Epithelial cell of proximal tubule (primary cell): ENCODE results near the gene AKAP7. TPM values are rescaled to one million over a fixed set of nuclear protein-coding genes. Genes with fewer than 3 reads are reported as not detected.

ENCODE experiments used
- DNase-seq: peaks from one replicate; pipeline ENCODE4 v3.0.0-alpha.2; 2011; ENCODE audit warnings: low read depth
- H3K4me3 ChIP-seq: 2 replicates; pipeline ENCODE4 v1.5.1; 2011; ENCODE audit warnings: low read depth, mild to moderate bottlenecking, low read length
- CTCF ChIP-seq: conservative IDR thresholded peaks from 2 replicates; pipeline ENCODE4 v1.5.1; 2012; ENCODE audit warnings: low read depth, mild to moderate bottlenecking, low read length
- total RNA-seq: library from RNA; depleted of rRNA; stranded (reverse); fragments of >200 nt; gene quantifications from 2 replicates; pipeline ENCODE4 v1.2.3, GENCODE V29; 2015

AKAP7 gene
- total RNA-seq, 1 donor from 2014 or later: 3.5 TPM

DNA sequence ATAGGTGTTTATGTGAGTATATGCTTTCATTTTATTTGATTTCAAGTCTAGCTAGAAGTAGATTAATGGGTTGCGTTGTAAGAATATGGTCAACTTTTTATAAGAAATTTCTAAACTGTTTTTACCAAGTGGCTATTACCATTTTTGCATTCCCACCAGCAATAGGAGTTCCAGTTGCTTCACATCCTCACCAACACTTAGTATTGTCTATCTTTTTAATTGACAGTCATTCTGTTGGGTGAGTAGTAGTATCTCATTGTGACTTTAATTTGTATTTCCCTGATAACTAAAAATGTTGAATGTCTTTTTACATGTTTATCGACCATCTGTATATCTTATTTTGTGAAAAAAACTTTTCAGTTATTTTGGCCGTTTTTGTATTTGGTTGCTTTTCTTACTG lies 135.3 kb downstream of the AKAP7 start:
- H3K4me3 ChIP-seq: no peak overlapping the region
- no peak for DNase-seq
- no peak for TF ChIP-seq CTCF

DNA sequence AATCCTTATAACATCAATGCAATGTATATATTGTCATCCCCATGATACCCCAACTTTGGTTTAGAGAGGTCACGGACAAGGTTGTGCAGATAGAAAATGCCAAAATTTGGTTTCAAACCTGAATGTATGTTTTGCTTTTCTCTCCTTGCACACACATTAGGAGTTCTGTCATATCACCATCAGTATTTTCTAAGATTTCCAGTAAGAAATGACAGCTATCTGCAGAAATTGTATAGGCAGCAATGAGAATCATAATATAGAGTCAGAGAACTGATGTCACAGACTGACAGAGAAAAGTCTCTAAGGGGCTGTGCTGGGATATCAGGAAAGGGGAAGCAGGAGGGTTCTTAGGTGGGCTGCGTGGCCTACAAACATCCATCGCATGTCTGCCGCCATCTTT lies 140.0 kb downstream of the AKAP7 start:
- no peak for DNase-seq
- no peak overlapping the region for H3K4me3 ChIP-seq
- no peak for TF ChIP-seq CTCF

GRCh38 chr6:131277591-131277990 lies 142.3 kb downstream of the AKAP7 start:
- no peak for TF ChIP-seq CTCF
- no peak for DNase-seq
- no peak overlapping the region for H3K4me3 ChIP-seq

DNA sequence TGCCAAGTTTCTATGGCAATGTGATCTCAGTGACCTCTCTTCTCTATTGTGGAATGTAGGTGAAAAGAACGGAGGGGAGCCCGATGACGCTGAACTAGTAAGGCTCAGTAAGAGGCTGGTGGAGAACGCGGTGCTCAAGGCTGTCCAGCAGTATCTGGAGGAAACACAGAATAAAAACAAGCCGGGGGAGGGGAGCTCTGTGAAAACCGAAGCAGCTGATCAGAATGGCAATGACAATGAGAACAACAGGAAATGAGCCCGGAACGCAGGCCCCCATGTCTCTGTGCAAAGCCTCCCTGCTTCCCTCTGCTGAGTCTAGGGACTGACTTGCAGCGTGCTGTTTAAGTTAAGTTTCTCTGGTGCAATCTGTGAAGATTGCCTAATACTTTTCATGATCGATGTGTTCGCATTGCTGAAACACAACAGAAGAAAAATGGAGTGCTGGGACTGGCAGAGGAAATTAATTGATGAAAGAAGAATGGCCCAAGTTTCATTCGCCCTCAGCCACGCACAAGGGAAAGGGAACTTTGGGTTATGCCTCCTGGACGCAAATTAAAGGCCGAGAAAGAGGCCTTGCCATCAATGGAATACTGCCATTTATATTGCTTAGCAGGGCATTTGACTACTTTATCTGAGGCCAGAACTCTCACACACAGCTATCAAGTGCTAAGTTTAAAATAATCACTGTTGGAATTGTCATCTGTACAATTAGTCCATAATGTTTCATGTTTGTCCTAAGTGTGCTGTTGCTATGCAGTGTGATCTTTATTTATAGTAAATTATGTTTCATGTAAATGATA lies 146.4 kb downstream of the AKAP7 start:
- H3K4me3 ChIP-seq: no peak overlapping the region
- no peak for DNase-seq

DNA sequence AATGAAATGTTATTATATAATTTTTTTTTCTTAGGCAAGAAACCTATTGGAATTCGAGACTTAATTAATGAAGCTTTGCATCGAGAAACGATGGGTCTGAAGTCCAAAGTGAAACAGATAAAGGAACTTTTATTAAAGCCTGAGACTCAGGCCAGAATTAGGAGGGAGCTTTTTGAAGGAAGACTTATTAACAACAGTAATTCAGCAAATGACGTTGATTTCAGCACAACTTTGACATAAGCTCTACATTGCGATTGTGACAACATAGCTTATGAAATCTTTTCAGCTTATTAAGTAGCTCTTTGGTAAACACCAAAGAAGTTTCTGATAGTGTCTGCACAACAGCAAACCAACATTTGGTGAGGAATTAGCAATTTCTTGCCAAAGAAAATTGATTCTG lies 147.1 kb downstream of the AKAP7 start:
- no peak overlapping the region for H3K4me3 ChIP-seq
- TF ChIP-seq CTCF: no peak
- DNase-seq: no peak

More for the DNA sequence above, 146.4 kb downstream of the AKAP7 start:
- no peak for TF ChIP-seq CTCF

GRCh38 chr6:131283466-131284175 lies 148.4 kb downstream of the AKAP7 start:
- DNase-seq: no peak
- TF ChIP-seq CTCF: no peak
- no peak overlapping the region for H3K4me3 ChIP-seq

DNA sequence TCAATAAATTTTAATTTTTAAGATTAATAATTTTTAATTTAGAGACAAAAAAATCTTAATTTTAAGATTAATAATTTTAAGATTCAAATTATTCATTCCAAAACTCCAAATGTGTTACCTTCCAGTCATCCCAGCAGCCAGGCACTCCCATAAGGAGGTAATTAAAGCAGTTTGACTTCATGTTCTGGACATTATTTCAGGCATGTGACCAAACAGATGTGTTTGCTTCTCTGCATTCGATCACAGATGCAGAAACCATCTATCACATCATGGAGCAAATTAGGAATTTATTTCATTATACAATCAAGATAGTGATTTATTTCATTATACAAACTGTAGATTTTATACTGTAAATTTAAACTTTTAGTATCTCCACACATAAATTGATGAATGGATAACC lies 150.3 kb downstream of the AKAP7 start:
- no peak overlapping the region for H3K4me3 ChIP-seq
- DNase-seq: no peak

More for the DNA sequence above, 150.3 kb downstream of the AKAP7 start:
- TF ChIP-seq CTCF: no peak
